ENCODE data around the gene WDR77.

WDR77 gene

DNA sequence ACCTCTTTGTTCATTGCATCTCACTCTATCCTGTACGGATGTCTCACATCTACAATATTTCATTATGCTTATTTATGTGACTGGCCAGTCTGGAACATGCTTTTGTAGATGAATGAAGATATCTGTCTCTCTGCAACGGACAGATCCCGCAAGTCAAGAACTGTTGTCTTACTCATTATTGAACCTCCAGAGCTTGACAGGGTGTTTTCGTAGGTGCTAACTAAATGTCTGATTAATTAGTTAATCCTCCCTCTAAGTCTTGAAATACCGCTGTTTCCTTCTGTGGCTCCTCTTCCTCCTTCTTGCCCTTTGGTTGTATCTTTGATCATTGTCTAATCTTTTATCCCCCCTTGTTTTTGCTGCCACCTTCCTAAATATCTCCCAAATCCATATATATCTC, 21.5 kb upstream of the WDR77 start:
- DNase-seq (ENCODE audit: low read depth in 2 of 3, low spot score in 1 of 3): no peak

DNA sequence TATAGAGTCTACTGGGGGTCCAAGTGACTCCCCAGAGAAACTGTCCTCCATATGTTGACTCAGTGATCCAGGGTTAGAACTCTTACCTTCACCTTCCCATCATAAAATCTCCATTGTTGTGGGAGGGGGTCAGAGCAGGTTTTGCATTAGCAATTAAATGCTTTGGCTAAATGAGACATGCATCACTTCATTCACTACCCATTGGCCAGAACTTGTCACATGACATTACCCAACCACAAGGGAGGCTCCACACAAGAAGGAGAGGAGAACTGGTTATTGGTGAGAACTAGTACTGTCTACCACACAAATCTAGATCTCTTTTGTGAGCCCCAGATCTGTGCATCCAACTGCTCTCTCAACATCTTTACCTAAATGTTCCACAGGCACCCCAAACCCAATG, 20.5 kb upstream of the WDR77 start:
- DNase-seq (ENCODE audit: low read depth in 2 of 3, low spot score in 1 of 3): no peak

DNA sequence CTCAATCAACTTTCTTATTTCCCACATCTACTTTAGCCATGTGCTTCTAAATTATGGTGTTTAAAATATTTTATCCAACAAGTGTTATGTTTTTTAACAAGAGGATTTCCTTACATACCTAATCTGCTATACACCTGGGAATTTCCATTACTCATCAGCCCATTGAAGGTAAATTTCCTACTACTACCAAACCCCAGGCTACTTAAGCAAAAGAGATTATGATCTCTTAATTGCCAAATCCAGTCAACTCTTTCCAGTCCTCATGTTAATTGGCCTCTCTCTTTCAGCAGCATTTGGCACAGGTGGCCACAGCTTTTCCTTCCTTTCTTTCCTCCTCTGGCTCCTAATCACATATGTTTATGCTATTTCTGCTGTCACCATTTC, 19.7 kb upstream of the WDR77 start:
- no peak for DNase-seq (ENCODE audit: low read depth in 2 of 3, low spot score in 1 of 3)

DNA sequence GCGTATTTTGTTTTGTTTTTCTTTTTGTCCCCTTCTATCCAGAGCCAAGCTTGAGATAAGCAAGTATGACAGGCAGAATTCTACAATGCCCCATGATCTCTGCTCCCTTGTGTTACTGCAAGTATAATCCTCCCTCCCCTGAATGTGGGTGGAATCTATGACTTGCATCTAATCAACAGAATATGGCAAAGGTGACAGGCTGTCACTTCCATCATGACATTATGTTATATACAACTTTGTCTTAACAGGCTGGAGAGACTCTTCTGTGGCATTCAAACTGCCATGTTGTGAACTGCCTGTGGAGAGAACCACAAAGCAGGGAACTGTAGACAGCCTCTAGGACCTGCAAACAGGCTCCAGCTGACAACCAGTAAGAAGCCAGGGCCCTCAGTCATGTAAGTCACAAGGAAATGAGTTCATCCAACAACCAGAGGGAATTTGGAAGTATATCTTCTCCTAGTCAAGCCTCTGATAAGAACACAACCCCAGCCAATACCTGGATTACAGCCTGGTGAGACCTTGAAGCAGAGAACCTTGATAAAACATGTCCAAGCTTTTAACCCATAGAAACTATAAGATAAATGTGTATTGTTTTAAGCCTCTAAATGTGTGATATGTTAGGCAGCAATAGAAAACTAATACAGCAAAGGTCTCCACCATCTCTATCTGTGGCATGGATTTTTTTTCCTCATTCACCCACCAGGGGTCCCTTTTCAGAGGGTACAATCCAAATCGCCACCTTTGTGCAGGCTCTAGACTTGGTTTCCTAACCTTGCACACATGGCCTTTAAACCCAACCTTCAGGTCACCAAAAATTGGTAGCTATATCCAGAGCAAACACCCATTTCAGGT, 19.0 kb upstream of the WDR77 start:
- no peak for DNase-seq (ENCODE audit: low read depth in 2 of 3, low spot score in 1 of 3)

DNA sequence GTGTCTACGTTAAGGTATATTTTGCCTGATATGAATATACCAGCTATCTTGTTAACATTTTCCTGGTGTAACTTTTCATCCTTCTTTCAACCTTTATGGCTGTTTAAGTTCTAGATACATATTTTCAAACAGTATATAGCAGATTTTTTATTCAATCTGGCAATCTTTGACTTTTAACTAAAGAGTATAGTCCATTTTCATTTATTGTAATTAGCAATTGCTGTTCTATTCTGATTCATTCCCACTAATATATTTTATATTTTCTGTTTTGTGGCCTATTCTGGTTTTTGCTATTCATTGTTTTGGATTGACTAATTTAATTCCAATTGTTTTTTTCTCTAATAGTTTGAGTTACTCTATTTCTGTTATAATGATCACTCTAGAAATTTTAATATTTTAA, 17.4 kb upstream of the WDR77 start:
- DNase-seq (ENCODE audit: low read depth in 2 of 3, low spot score in 1 of 3): no peak

DNA sequence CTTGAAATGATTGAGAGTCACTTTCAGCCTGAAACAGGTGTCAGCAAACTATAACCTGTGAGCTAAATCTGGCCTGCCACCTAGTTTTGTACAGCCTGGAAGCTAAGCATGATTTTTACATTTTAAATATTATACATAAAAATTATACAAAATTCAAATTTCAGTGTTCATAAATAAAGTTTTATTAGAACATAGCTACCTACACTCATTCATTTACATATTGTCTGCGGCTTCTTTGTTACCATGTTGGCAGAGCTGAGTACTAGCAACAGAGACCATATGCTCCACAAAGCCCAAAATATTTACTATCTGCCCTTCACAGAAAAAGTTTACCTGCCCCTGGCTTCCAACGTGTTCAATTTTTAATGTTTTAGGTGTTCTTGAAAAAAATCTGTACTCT, 16.7 kb upstream of the WDR77 start:
- no peak for DNase-seq (ENCODE audit: low read depth in 2 of 3, low spot score in 1 of 3)

DNA sequence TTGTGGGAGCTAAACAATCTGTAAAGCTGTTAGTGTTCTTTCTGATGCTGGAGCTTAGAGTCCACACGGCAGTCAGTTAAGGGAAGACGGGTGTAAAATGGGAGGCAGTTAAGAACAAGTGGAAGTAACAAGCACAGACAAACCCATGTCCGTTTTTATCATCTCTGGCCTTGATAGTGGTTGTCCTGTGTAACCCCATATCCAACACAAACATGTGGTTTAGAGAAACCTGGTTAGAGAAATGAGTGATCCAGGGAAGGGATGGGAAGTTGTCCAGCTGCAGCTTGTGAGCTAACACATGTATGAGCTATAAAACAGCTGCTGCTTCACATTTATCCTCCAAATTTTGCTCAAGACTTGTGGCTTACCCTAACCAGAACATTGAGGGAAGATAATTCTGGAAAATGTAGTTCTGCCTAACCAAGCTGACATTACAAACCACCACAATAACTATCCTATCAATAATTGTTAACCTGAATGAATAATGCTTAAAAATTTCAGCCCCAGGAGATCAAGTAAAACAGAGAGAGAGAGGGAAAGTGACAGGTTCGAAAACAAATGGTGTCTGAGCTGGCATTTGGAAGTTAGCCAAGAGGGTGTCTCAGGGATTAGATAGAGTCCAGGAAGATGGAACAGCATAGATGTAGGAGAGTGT, 14.1 kb upstream of the WDR77 start:
- DNase-seq (ENCODE audit: low read depth in 2 of 3, low spot score in 1 of 3): no peak

DNA sequence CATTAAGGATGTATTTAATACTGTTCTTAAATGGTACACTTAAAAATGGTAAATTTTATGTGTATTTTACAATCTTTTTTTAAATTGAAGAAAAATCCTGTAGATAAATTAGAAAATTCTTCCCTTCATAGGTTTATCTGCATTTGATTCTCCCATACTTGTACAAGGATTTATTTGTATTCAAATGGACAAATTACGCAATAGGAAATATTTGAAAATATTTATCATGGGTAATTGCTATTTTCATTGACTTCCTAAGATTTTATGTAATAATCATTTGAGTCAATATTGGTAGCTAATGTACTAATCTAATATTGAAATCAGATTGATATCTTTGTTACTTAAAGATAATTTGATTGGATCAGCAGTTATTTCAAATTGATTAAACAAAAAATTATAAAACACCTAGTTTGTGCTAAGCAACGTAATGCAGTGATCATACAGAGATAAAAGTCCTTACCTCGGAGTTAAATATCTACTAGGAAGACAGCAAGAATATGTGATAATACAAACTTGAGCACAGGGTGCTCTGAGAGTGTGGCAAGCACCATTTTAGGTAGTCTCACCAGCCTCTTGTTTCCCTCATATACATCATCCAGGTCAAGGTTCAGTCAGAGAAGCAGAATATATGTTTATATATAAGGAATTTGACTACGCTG, 13.4 kb upstream of the WDR77 start:
- DNase-seq (ENCODE audit: low read depth in 2 of 3, low spot score in 1 of 3): no peak

DNA sequence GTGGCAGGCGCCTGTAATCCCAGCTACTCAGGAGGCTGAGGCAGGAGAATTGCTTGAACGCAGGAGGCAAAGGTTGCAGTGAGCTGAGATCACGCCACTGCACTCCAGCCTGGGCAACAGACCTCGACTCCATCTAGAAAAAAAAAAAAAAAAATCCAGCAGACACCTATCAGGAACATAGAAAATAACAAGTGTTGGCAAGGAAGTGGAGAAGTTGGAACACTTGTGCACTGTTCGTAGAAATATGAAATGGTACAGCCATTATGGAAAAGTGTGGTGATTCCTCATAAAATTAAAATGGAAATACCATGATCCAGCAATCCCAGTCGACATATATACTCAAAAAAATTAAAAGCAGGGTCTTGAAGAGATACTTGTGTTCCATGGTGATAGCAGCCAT, 12.7 kb upstream of the WDR77 start:
- no peak for DNase-seq (ENCODE audit: low read depth in 2 of 3, low spot score in 1 of 3)

DNA sequence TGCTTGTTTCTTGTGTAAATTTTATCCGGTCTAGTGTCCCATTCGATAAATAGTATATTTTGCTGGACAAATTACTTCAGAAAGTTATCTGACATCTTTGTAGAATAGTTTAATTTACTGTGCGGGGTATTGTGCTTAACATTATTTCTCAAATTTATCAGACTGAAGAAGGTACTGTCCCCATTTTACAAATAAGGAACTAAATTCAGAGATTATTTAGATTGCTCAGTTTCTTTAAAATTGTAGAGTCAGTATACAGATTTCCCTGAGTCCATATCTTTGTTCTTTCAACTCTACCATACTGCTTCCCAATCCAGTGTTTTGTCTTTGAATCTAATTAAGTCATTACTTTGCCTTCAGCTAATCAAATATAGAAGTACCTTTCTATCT, 6.6 kb upstream of the WDR77 start:
- DNase-seq (ENCODE audit: low read depth in 2 of 3, low spot score in 1 of 3): no peak

DNA sequence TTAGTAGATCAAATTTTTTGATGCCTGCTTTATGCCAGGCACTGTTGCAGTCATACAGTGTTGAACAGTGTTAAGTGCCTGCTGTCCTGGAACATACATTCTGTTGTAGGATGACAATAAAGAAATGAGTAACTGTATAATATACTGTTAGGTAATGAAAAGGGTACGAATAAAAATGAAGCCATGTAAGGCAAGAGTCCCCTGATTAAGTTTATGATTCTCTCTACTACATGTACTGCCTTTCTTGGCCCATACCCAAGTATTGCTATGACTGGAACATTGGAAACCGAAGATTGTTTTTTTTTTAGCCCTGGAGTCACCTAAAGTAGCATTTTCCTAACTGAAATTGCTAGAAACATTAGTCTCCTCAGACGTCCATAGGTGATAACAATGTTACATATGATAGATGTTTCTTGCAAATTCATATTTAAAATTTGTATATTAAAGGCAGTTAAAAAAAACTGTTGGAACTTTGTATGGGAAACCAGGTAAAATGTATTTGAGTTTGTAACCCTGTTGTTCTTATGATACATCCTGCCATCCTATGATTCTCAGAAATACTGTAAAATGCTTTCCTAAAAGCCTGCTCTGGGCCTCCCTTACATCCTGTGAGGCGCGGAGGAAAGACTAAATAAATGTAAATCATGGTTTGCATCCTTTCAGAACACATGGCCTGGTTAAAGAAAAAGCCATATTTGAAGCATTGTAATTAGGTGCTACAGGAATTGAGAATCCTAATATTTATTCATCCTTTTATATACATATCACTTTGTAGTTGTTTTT, 6.0 kb upstream of the WDR77 start:
- peak in 1 of 3 donors; percentile 43 for DNase-seq (ENCODE audit: low read depth in 2 of 3, low spot score in 1 of 3)

DNA sequence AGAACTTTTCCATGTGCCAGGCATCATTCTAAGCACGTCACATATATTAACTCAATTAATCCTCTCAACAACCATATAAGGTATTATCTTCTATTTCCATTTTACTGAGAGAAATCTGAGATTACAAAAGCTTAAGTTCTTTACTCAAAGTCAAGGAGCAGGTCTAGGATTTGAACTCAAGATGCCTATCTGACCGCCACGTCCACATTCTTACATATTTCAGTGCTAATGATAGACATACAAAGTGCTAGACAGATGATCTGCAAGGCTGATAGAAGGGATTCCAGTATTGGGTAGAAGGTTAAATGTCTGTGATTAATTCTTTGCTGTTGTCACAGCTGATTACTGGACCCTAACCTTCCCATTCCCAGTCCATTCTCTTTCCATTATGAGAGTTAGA, 4.7 kb upstream of the WDR77 start:
- no peak for DNase-seq (ENCODE audit: low read depth in 2 of 3, low spot score in 1 of 3)

DNA sequence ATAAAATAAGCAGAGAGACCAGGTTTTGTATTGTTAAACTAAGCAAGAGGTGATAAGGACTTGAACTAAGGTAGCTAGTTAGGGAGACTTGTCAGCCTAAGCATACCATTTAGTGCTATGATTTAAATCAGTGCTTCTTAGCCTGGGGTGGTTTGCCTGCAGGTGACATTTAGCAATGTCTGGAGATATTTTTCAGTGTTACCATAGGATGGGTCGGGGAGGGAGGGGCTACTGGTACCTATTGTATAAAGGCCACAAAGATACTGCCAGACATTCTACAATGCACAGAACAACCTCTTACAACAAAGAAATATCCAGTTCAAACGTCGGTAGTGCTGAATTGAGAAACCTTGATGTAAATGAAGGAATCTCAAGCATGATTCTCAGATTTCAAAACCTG, 3.5 kb upstream of the WDR77 start:
- DNase-seq (ENCODE audit: low read depth in 2 of 3, low spot score in 1 of 3): no peak

DNA sequence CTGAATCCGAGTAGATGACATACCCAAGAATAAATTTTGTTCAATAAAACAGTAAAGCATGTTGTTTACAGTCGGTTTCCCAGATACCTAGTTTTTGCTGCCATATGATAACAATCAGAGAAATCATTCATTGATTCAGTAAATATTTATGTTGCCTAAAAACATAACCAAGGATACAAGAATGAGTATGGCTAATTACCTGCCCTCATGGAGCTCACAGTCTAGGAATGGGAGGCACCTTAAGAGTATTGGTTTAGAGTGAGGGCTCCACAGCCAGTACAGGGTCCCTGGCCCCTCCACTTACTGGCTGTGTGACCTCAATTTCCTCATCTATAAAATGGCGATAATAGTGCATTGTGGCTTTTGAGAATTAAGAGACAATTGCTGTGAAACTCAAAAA, 1.1 kb upstream of the WDR77 start:
- no peak for DNase-seq (ENCODE audit: low read depth in 2 of 3, low spot score in 1 of 3)

DNA sequence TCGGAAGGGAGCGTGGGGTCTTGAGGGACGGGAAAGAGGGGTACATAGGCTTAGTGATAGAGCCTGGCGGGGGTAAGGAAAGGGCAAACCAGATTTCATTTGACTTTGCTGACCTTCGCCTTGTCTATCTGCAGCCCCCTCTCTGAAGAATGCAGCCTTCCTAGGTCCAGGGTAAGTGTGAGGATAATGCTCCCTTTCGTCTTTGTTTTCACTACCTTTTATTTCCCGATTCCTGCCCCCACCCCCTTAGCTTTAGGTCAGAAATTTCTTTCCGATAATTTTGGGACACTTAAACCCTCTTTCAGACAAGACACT, 604 bp upstream of the WDR77 start:
- no peak for DNase-seq (ENCODE audit: low read depth in 2 of 3, low spot score in 1 of 3)

DNA sequence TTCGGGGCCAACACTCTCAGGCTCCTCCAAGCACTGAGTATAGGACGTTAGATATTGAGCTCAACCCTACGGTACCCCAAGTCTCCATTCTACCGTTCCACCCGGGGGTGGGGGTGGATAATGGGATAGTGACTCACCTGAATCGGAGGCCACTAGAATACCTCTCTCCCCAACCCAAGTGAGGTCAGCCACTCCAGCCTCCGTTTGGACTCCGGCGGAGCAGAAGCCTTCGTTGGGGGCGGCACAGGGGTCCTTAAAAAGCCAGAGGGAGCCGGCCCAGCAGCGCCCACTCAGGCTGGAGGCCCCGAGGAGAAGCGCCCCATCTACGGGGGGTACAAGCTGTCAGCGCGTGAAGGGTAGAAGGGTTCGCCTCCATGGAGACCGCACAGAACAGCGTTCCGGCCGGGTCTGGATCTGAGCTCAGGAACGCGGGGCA, 556 bp downstream of the WDR77 start:
- DNase-seq (ENCODE audit: low read depth in 2 of 3, low spot score in 1 of 3): peak in 2 of 3 donors; percentile 8 to 12

DNA sequence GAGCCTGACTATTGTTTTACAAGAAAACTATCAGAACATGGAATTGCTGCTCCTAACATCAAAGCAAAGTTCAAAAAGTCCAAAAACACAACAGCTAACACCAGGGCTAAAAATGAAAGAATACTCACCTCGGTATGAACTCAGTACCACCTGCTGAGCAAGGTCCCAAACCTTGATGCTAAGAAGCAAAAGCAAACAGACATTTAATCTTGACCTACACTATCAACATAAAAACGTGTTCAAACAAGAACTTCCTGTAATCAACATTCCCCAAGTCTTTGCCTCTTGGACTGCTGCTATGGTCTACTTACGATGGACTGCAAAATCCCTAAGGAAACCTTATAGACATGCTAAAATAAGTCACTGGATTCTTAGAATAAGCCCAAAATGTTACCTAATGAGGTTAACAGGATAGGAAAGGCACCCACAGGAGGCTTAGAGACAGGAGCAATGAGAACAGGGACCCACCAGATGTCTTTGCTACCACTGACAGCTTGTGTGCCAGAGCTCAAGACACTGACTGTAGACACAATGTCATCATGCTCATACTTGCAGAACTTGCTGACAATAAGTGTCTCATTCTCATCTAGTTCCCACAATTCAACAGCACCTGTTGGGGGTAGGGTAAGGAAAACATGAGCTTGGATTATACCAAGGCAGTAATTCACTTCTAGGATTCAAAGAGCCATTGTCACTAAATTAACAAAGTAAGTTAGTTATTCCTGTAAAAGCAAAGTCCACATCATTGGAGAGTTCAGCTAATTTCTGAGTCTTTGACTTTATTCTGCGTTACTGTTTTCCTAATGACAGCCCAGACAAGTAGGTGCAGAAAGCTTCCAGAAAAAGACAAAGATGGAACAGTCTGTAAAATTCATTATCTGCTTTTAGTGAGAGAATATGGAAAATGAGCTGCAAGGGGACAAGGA, 1.8 kb downstream of the WDR77 start:
- DNase-seq (ENCODE audit: low read depth in 2 of 3, low spot score in 1 of 3): no peak

DNA sequence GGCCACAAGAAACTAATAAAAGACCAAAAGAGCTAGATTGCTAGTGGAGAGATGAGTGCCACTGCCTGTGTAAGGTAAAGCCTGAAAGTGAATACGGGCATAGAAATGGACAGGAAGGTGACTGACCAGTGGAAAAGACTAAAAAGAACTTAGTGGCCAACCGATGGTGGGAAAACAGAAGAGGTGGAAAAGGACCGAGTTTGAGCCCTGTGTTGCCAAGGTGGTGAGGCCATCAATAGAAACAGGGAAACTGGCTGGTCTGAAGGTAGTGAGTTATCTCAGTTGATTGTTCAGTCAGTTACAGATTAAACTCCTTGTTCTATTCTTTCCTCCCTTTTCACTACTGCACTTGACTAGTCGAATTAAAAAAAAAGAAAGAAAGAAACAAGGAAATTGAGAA, 2.5 kb downstream of the WDR77 start:
- no peak for DNase-seq (ENCODE audit: low read depth in 2 of 3, low spot score in 1 of 3)

DNA sequence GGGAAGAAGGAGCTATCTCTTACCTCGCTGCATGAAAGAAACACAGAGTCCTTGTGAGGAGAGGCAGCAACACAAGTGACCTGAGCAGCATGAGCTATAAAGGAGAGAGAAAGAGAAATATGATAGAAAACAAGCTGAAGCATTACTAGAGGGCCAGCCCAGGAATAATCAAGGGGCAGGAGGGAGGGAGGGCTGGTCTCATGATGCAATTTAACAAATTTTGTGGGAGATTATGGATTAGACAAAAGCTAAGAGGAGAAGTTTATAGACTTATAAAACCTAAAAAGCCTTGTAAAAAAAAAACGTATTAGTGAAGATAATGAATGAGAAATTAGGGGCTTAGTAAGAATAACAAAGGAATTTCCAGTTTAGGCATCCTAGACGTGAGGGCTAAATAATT, 5.0 kb downstream of the WDR77 start:
- DNase-seq (ENCODE audit: low read depth in 2 of 3, low spot score in 1 of 3): no peak

DNA sequence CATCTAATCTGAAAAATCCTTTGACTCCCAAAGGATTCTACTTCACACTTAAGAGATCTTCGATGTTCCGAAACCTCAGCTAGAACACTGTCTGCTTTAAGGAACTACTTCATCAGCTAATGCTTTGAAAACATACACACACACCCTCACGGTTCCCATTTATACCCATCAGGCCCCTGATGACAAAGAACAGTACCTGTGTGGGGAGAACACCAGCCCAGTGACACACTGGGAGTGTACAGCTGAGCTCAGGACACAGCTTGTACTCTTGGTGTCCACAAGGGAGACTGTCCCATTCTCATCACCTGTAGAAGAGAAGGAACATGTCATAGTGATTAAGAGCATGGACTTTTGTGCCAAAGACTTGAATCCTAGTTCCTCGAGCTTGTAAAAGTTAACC, 6.6 kb downstream of the WDR77 start:
- DNase-seq (ENCODE audit: low read depth in 2 of 3, low spot score in 1 of 3): peak in 1 of 3 donors; percentile 8
